Bronchial epithelial cell (primary cell): ENCODE data around the gene RLN2. TPM values are rescaled to one million over a fixed set of nuclear protein-coding genes. Genes with fewer than 3 reads are reported as not detected.
"Not testable (repeated sequence)": the region's sequence is repeated elsewhere in the genome, so short reads cannot be mapped to it uniquely, and the experiment has no call there.

Source experiments
- DNase-seq: peaks from one replicate; pipeline ENCODE4 v3.0.0-alpha.2; 2010; ENCODE audit warnings: low read depth
- FAIRE-seq: peaks from 2 replicates; lab custom pipeline; 2011; peaks lifted over from hg19 to GRCh38; lab: Jason Lieb, UNC
- H3K27me3 ChIP-seq: 2 replicates; pipeline ENCODE4 v1.5.1; 2011; ENCODE audit warnings: low read length; ENCODE audit not compliant: control insufficient read depth, insufficient read depth
- H3K36me3 ChIP-seq: 2 replicates; pipeline ENCODE4 v1.5.1; 2011; ENCODE audit warnings: low read length; ENCODE audit not compliant: control insufficient read depth, insufficient read depth
- H3K4me3 ChIP-seq: 2 replicates; pipeline ENCODE4 v1.5.1; 2011; ENCODE audit warnings: mild to moderate bottlenecking, low read depth, low read length, control low read depth
- CTCF ChIP-seq: IDR thresholded peaks from 2 replicates; pipeline ENCODE4 v1.5.1; 2011; ENCODE audit warnings: mild to moderate bottlenecking, moderate library complexity, low read length, control low read depth, inconsistent platforms; ENCODE audit not compliant: insufficient read depth, severe bottlenecking
- total RNA-seq: library from RNA; depleted of rRNA; stranded (reverse); fragments of >200 nt; gene quantifications from 2 replicates; pipeline ENCODE4 v1.2.1, GENCODE V29; 2014

Gene RLN2
- total RNA-seq, 1 donor from 2014 or later = 0.26 TPM

GRCh38 chr9:5326893-5327548 lies 22.5 kb upstream of the RLN2 start:
- FAIRE-seq (no peak), DNase-seq (peak; percentile 50)
- Histone ChIP-seq H3K36me3 (no peaks in the 10 kb centered on the region), H3K27me3 (no peaks in the 10 kb centered on the region), H3K4me3 (no peak overlapping the region)
- no peak for TF ChIP-seq CTCF

GRCh38 chr9:5326187-5326586 lies 21.7 kb upstream of the RLN2 start:
- DNase-seq = no peak
- TF ChIP-seq CTCF = no peak
- Histone ChIP-seq H3K36me3 (no peaks in the 10 kb centered on the region), H3K4me3 (no peak overlapping the region), H3K27me3 (no peaks in the 10 kb centered on the region)
- no peak for FAIRE-seq

DNA sequence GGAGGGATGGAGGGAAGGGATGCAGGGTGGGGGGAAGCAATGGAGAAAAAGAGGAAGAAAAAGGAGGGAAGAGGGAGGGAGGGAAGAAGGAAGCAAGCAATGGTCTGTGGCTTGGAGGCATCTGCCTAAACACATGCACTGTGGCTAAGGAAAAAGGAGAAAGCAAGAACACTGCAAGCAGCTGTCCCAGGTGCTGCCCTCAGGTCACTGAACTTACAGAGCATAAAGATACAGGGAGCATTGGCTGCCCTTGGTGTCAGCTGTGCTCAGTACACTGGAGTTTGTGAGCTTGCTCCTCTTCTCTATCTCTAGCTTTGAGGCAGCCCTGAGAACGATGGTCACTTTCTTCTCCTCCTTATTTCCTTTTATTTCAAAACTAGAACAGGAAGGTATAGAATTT lies 17.1 kb upstream of the RLN2 start:
- H3K36me3 ChIP-seq, DNase-seq, H3K27me3 ChIP-seq, H3K4me3 ChIP-seq: not testable (repeated sequence)
- FAIRE-seq = peak; percentile 64

DNA sequence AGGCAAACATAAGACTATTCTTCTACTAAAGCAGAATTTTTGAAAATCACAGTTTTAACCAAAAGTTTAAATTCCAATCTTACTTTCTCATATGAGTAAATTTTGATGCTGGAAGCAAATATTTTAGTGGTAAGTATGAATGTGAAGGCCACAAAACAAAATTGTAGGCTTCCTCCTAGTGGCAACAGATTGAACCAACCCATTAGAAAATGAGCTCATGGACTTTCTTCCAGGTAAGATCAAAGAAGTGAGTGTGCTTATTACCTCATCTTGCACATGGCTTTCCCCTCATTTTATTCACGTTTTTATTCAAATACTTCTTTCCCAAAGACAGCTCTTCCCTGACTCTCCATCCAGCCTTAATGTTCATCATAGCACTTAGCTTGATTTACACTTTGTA lies 16.5 kb upstream of the RLN2 start:
- Histone ChIP-seq H3K36me3 (no peaks in the 10 kb centered on the region), H3K27me3 (no peaks in the 10 kb centered on the region), H3K4me3 (no peak overlapping the region)
- DNase-seq = peak; percentile 6
- peak; percentile 5 for TF ChIP-seq CTCF
- no peak for FAIRE-seq

DNA sequence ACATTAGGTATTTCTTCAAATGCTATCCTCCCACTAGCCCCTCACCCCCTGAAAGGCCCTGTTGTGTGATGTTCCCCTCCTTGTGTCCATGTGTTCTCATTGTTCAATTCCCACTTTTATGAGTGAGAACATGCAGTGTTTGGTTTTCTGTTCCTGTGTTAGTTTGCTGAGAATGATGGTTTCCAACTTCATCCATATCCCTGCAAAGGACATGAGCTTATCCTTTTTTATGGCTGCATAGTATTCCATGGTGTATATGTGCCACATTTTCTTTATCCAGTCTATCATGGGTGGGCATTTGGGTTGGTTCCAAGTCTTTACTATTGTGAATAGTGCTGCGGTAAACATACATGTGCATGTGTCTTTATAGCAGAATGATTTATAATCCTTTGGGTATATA lies 11.9 kb upstream of the RLN2 start:
- FAIRE-seq, DNase-seq, H3K27me3 ChIP-seq, H3K4me3 ChIP-seq, H3K36me3 ChIP-seq: not testable (repeated sequence)

- Histone ChIP-seq H3K27me3 (no peaks in the 10 kb centered on the region), H3K36me3 (no peaks in the 10 kb centered on the region), H3K4me3 (no peak overlapping the region)
- TF ChIP-seq CTCF = no peak
- DNase-seq (no peak), FAIRE-seq (no peak)
Observed at GRCh38 chr9:5315187-5315923, 10.8 kb upstream of the RLN2 start.
